K562 (cell line): ENCODE measurements around the gene SCN7A. TPM values are rescaled to one million over a fixed set of nuclear protein-coding genes. Genes with fewer than 3 reads are reported as not detected.
A peak's percentile ranks its signal among the peaks of the same experiment; 100 is the strongest.

Experiments used
- BDP1 ChIP-seq: IDR thresholded peaks from 3 replicates; pipeline ENCODE4 v1.6.1; 2011; ENCODE audit not compliant: insufficient read length, insufficient read depth
- C11orf30 ChIP-seq: fragments of 450-650 bp; IDR thresholded peaks from 2 replicates; pipeline ENCODE4 v1.6.1; 2016; ENCODE audit warnings: low read depth, mild to moderate bottlenecking
- CREM ChIP-seq: IDR thresholded peaks from 2 replicates; pipeline ENCODE4 v1.6.1; 2014; ENCODE audit warnings: antibody characterized with exemption, low read depth
- CTBP1 ChIP-seq: fragments of 450-650 bp; IDR thresholded peaks from 2 replicates; pipeline ENCODE4 v1.6.1; 2016; ENCODE audit warnings: borderline replicate concordance
- FOXM1 ChIP-seq, 2 experiments: fragments of 450-650 bp in 1 of 2; sonication (generic) in 1 of 2; formaldehyde crosslinking in 1 of 2; IDR thresholded peaks; 2 replicates each; pipeline versions ENCODE4 v1.6.1 to v1.9.0; 2017 to 2022; ENCODE audit warnings: low read depth in 2 of 2, mild to moderate bottlenecking in 2 of 2, missing genetic modification reagents in 1 of 2, moderate library complexity in 1 of 2
- HIVEP1 ChIP-seq: fragments of 250-450 bp; sonication (Bioruptor Pico); IDR thresholded peaks from 2 replicates; pipeline ENCODE4 v1.4.0; 2020; ENCODE audit warnings: mild to moderate bottlenecking
- HNRNPH1 ChIP-seq: fragments of 200-400 bp; formaldehyde crosslinking; optimal IDR thresholded peaks from 2 replicates; pipeline ENCODE3; 2017; ENCODE audit warnings: low read depth, mild to moderate bottlenecking, low read length, moderate library complexity
- MCM5 ChIP-seq: fragments of 450-650 bp; IDR thresholded peaks from 2 replicates; pipeline ENCODE4 v1.6.1; 2016; ENCODE audit warnings: low read depth
- POLR2AphosphoS5 ChIP-seq: IDR thresholded peaks from 2 replicates; pipeline ENCODE4 v1.6.1; 2011; ENCODE audit warnings: mild to moderate bottlenecking, low read depth, low read length, moderate library complexity; ENCODE audit not compliant: control insufficient read depth, insufficient read depth
- RAD21 ChIP-seq, 2 experiments: fragments of 250-450 bp in 1 of 2; fragments of 450-650 bp in 1 of 2; sonication (Bioruptor Pico) in 1 of 2; formaldehyde crosslinking in 1 of 2; IDR thresholded peaks in 1 of 2; conservative IDR thresholded peaks in 1 of 2; 2 replicates each; pipeline versions ENCODE4 v1.4.0 to v1.8.0; 2020 to 2022; ENCODE audit warnings: mild to moderate bottlenecking in 2 of 2, moderate library complexity in 1 of 2
- RBM22 ChIP-seq: fragments of 200-400 bp; formaldehyde crosslinking; IDR thresholded peaks from 2 replicates; pipeline ENCODE4 v1.6.1; 2018; ENCODE audit warnings: low read length, low read depth; ENCODE audit not compliant: poor library complexity, severe bottlenecking
- RFX1 ChIP-seq: fragments of 450-650 bp; IDR thresholded peaks from 2 replicates; pipeline ENCODE4 v1.6.1; 2016; ENCODE audit warnings: mild to moderate bottlenecking, moderate library complexity
- SMARCA5 ChIP-seq: fragments of 450-650 bp; IDR thresholded peaks from 2 replicates; pipeline ENCODE4 v1.6.1; 2016
- STAT5B ChIP-seq: fragments of 250-450 bp; sonication (Bioruptor Pico); IDR thresholded peaks from 2 replicates; pipeline ENCODE4 v1.8.0; 2021; ENCODE audit warnings: mild to moderate bottlenecking, inconsistent platforms
- polyA plus RNA-seq, 8 experiments: library from polyadenylated mRNA; depleted of rRNA in 4 of 8; stranded (reverse) in 5 of 8; unstranded in 3 of 8; fragments of >200 nt; fragmentation: Nextera tagmentation in 2 of 8; fragmentation: Illumina TruSeq in 1 of 8; extraction: Ambion mirVana in 2 of 8; extraction: Trizol in 1 of 8; gene quantifications; 2 replicates each; pipeline versions ENCODE4 v1.2.1 to v1.2.3, GENCODE V29; 2011 to 2014; ENCODE audit warnings: inconsistent platforms in 1 of 8, missing spikeins in 1 of 8
- total RNA-seq, 7 experiments: library from RNA; depleted of rRNA in 6 of 7; stranded (reverse); fragments of >200 nt in 6 of 7; fragmentation: Illumina TruSeq in 2 of 7; extraction: Trizol in 2 of 7; gene quantifications; 2 replicates each; pipeline versions ENCODE4 v1.2.1 to v1.2.3, GENCODE V29; 2011 to 2021; ENCODE audit warnings: low replicate concordance in 1 of 7
- TF ChIP-seq, protein P1 (sequence below): fragments of 450-650 bp; IDR thresholded peaks from one replicate; pipeline ENCODE4 v1.6.1; 2018; ENCODE audit warnings: mild to moderate bottlenecking, moderate library complexity; ENCODE audit not compliant: partially characterized antibody
- TF ChIP-seq, protein P2 (sequence below): fragments of 200-800 bp; sonication (Bioruptor generic); IDR thresholded peaks from 2 replicates; pipeline ENCODE4 v1.6.1; 2016; ENCODE audit warnings: missing genetic modification characterization, missing compliant biosample characterization
- TF ChIP-seq, protein P3 (sequence below): fragments of 450-650 bp; conservative IDR thresholded peaks from 2 replicates; pipeline ENCODE4 v1.6.1; 2016; ENCODE audit warnings: missing genetic modification characterization, low read depth, mild to moderate bottlenecking, missing compliant biosample characterization, moderate library complexity
- TF ChIP-seq, protein P4 (sequence below): IDR thresholded peaks from 2 replicates; pipeline ENCODE4 v1.6.1; 2014; ENCODE audit warnings: antibody characterized with exemption

Gene SCN7A
- total and polyA plus RNA-seq, 9 of the 15 experiments (the other 6 are each of a cell fraction or from before 2014, with no cell fraction given) = under 0.01 to 0.05 (median 0.03) TPM; not detected in 3

DNA sequence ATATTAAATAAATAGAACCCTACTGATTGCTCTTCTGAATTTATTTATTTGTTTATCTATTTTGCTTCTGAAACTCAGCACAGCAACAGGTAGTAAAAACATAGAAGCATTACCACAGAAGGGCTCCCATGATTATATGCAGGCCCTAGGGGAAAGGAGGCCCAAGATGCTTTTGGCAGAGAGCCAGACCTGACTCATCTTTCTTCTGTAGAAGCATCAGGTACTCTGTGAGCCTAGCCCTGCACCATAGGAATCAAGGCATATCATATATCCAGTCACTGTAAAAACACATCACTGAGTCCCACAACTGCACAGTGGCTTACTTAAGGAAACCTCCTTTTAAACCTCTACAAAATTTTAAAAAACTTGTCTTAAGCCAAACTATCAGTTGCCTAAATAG, 120.1 kb downstream of the SCN7A start (continued):
- TF ChIP-seq, protein P1, sequence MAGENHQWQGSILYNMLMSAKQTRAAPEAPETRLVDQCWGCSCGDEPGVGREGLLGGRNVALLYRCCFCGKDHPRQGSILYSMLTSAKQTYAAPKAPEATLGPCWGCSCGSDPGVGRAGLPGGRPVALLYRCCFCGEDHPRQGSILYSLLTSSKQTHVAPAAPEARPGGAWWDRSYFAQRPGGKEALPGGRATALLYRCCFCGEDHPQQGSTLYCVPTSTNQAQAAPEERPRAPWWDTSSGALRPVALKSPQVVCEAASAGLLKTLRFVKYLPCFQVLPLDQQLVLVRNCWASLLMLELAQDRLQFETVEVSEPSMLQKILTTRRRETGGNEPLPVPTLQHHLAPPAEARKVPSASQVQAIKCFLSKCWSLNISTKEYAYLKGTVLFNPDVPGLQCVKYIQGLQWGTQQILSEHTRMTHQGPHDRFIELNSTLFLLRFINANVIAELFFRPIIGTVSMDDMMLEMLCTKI = no peak
- TF ChIP-seq CREM (no peak), HIVEP1 (CRISPR knock-in tag) (no peak), CTBP1 (peak; percentile 96), STAT5B (no peak), MCM5 (no peak), RAD21 (CRISPR knock-in tag; conservative IDR thresholded peaks at IDR 0.05 in 1 of 2, IDR thresholded peaks at IDR 0.05 in 1 of 2) (no peak), RFX1 (no peak), C11orf30 (peak; percentile 30; the same call in 1 of the 2 replicates), SMARCA5 (no peak), POLR2AphosphoS5 (peak; percentile 38; the same call in 1 of the 2 replicates), RBM22 (no peak), FOXM1 (IDR thresholded peaks at IDR 0.05; ENCODE audit: low read depth) (no peak), FOXM1 (CRISPR knock-in tag; IDR thresholded peaks at IDR 0.05; ENCODE audit: low read depth) (no peak), BDP1 (no peak), HNRNPH1 (no peak)
- TF ChIP-seq, protein P2, sequence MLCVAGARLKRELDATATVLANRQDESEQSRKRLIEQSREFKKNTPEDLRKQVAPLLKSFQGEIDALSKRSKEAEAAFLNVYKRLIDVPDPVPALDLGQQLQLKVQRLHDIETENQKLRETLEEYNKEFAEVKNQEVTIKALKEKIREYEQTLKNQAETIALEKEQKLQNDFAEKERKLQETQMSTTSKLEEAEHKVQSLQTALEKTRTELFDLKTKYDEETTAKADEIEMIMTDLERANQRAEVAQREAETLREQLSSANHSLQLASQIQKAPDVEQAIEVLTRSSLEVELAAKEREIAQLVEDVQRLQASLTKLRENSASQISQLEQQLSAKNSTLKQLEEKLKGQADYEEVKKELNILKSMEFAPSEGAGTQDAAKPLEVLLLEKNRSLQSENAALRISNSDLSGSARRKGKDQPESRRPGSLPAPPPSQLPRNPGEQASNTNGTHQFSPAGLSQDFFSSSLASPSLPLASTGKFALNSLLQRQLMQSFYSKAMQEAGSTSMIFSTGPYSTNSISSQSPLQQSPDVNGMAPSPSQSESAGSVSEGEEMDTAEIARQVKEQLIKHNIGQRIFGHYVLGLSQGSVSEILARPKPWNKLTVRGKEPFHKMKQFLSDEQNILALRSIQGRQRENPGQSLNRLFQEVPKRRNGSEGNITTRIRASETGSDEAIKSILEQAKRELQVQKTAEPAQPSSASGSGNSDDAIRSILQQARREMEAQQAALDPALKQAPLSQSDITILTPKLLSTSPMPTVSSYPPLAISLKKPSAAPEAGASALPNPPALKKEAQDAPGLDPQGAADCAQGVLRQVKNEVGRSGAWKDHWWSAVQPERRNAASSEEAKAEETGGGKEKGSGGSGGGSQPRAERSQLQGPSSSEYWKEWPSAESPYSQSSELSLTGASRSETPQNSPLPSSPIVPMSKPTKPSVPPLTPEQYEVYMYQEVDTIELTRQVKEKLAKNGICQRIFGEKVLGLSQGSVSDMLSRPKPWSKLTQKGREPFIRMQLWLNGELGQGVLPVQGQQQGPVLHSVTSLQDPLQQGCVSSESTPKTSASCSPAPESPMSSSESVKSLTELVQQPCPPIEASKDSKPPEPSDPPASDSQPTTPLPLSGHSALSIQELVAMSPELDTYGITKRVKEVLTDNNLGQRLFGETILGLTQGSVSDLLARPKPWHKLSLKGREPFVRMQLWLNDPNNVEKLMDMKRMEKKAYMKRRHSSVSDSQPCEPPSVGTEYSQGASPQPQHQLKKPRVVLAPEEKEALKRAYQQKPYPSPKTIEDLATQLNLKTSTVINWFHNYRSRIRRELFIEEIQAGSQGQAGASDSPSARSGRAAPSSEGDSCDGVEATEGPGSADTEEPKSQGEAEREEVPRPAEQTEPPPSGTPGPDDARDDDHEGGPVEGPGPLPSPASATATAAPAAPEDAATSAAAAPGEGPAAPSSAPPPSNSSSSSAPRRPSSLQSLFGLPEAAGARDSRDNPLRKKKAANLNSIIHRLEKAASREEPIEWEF (CRISPR knock-in tag) = no peak
- TF ChIP-seq, protein P3, sequence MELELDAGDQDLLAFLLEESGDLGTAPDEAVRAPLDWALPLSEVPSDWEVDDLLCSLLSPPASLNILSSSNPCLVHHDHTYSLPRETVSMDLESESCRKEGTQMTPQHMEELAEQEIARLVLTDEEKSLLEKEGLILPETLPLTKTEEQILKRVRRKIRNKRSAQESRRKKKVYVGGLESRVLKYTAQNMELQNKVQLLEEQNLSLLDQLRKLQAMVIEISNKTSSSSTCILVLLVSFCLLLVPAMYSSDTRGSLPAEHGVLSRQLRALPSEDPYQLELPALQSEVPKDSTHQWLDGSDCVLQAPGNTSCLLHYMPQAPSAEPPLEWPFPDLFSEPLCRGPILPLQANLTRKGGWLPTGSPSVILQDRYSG (tag) = no peak
- TF ChIP-seq, protein P4, sequence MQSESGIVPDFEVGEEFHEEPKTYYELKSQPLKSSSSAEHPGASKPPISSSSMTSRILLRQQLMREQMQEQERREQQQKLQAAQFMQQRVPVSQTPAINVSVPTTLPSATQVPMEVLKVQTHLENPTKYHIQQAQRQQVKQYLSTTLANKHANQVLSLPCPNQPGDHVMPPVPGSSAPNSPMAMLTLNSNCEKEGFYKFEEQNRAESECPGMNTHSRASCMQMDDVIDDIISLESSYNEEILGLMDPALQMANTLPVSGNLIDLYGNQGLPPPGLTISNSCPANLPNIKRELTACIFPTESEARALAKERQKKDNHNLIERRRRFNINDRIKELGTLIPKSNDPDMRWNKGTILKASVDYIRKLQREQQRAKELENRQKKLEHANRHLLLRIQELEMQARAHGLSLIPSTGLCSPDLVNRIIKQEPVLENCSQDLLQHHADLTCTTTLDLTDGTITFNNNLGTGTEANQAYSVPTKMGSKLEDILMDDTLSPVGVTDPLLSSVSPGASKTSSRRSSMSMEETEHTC = no peak
